ENCODE measurements around the gene NT5C1A. TPM values are rescaled to one million over a fixed set of nuclear protein-coding genes. Genes with fewer than 3 reads are reported as not detected.

The NT5C1A gene
- polyA plus RNA-seq, 3 donors = 0.20 to 0.27 (median 0.21) TPM

- DNase-seq = peak; percentile 61
These were observed 32.4 kb downstream of the NT5C1A start, which contains the start of gene HEYL for GRCh38 chr1:39639305-39640130. HEYL (minus strand) TSS chr1:39639643; CDS start chr1:39639625, 18 bp downstream.

- DNase-seq = no peak
These were observed 33.0 kb downstream of the NT5C1A start for GRCh38 chr1:39638965-39639304.

GRCh38 chr1:39637361-39637760 lies 34.5 kb downstream of the NT5C1A start:
- DNase-seq = no peak

GRCh38 chr1:39635871-39636210 lies 36.1 kb downstream of the NT5C1A start:
- DNase-seq = no peak

- DNase-seq = no peak
These were observed 36.6 kb downstream of the NT5C1A start for GRCh38 chr1:39635205-39635870.

GRCh38 chr1:39633422-39633821 lies 38.5 kb downstream of the NT5C1A start:
- no peak for DNase-seq

- DNase-seq = peak; percentile 65
These were observed 39.1 kb downstream of the NT5C1A start for GRCh38 chr1:39632682-39633417.

- DNase-seq = no peak
These were observed 39.6 kb downstream of the NT5C1A start for GRCh38 chr1:39632323-39632681.

- DNase-seq = no peak
These were observed 40.3 kb downstream of the NT5C1A start for GRCh38 chr1:39631361-39632322.

GRCh38 chr1:39628807-39629350 lies 43.0 kb downstream of the NT5C1A start:
- no peak for DNase-seq

- DNase-seq = no peak
These were observed 45.3 kb downstream of the NT5C1A start for GRCh38 chr1:39626646-39627045.

- DNase-seq = peak; percentile 65
These were observed 46.2 kb downstream of the NT5C1A start for GRCh38 chr1:39625462-39626273.

- no peak for DNase-seq
These were observed 46.9 kb downstream of the NT5C1A start for GRCh38 chr1:39625009-39625408.

- DNase-seq = no peak
These were observed 48.9 kb downstream of the NT5C1A start for GRCh38 chr1:39623053-39623452.

GRCh38 chr1:39622427-39622826 lies 49.5 kb downstream of the NT5C1A start:
- no peak for DNase-seq

- no peak for DNase-seq
These were observed 51.2 kb downstream of the NT5C1A start for GRCh38 chr1:39620659-39621165.

GRCh38 chr1:39617488-39618049 lies 54.3 kb downstream of the NT5C1A start:
- no peak for DNase-seq

- no peak for DNase-seq
These were observed 56.7 kb downstream of the NT5C1A start for GRCh38 chr1:39615086-39615673.

- no peak for DNase-seq
These were observed 57.4 kb downstream of the NT5C1A start for GRCh38 chr1:39614488-39614887.
